Duodenal mucosa (tissue), 2 donors: ENCODE results near the gene KDM1A.

Experiments used
- H3K27ac ChIP-seq: one replicate; pipeline ENCODE4 v1.7.0; 2013; ENCODE audit warnings: low read depth, low read length
- H3K27me3 ChIP-seq, 2 donors: one replicate each; pipeline ENCODE4 v1.7.0; 2013; ENCODE audit warnings: low read length in 2 of 2, control low read depth in 1 of 2; ENCODE audit not compliant: insufficient read depth in 2 of 2, control insufficient read depth in 1 of 2
- H3K36me3 ChIP-seq, 2 donors: one replicate each; pipeline ENCODE4 v1.7.0; 2013; ENCODE audit warnings: low read length in 2 of 2, control low read depth in 1 of 2; ENCODE audit not compliant: insufficient read depth in 2 of 2, control insufficient read depth in 1 of 2
- H3K4me1 ChIP-seq, 2 donors: one replicate each; pipeline ENCODE4 v1.7.0; 2013; ENCODE audit warnings: low read length in 2 of 2, control low read depth in 1 of 2; ENCODE audit not compliant: insufficient read depth in 2 of 2, control insufficient read depth in 1 of 2
- H3K4me3 ChIP-seq, 2 donors: one replicate each; pipeline ENCODE4 v1.7.0; 2013; ENCODE audit warnings: low read length in 2 of 2, low read depth in 1 of 2
- H3K9ac ChIP-seq, 2 donors: one replicate each; pipeline ENCODE4 v1.7.0; 2013; ENCODE audit warnings: low read length in 2 of 2, low read depth in 1 of 2
- H3K9me3 ChIP-seq, 2 donors: one replicate each; pipeline ENCODE4 v1.7.0; 2013; ENCODE audit warnings: low read length in 2 of 2, control low read depth in 1 of 2; ENCODE audit not compliant: control insufficient read depth in 1 of 2

The KDM1A gene

DNA sequence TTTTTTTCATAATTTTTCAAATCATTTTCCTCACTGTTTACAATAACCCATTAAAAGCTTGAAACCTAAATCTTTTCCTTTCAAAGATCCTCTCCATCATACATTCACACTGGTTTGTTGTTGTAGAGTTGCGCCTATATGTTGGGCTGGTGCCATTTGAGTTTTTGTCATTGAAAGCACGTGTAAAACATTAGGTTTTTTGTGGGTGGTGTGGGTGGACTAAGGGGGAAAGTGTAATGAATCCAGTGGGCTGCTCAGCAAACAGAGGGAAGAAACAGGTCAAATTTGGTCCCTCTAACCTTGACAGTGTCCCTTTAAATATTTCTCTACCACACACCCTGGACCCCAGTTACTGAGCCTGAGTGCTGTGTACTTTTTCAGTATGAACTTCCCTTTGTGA is 46.8 kb downstream of the KDM1A start:
- H3K27me3 ChIP-seq: no peaks in the 10 kb centered on the region
- peaks cover 39 to 67% of the 10 kb centered on the region in 2 donors for H3K36me3 ChIP-seq
- no peak overlapping the region for H3K4me3 ChIP-seq
- H3K9me3 ChIP-seq: no peaks in the 10 kb centered on the region
- H3K9ac ChIP-seq: no peak overlapping the region
- H3K27ac ChIP-seq: no peak overlapping the region
- no peaks in the 10 kb centered on the region for H3K4me1 ChIP-seq

GRCh38 chr1:23069149-23069548 is 49.9 kb downstream of the KDM1A start:
- Histone ChIP-seq H3K4me1 (no peaks in the 10 kb centered on the region), H3K27ac (no peak overlapping the region), H3K9ac (no peak overlapping the region), H3K36me3 (peaks cover 34 to 72% of the 10 kb centered on the region in 2 donors), H3K4me3 (no peak overlapping the region), H3K9me3 (no peaks in the 10 kb centered on the region), H3K27me3 (no peaks in the 10 kb centered on the region)

- Histone ChIP-seq H3K27me3 (no peaks in the 10 kb centered on the region), H3K27ac (no peak overlapping the region), H3K4me1 (no peaks in the 10 kb centered on the region), H3K9ac (no peak overlapping the region), H3K9me3 (no peaks in the 10 kb centered on the region), H3K36me3 (peaks cover 29 to 66% of the 10 kb centered on the region in 2 donors), H3K4me3 (no peak overlapping the region)
Measured at GRCh38 chr1:23069675-23070074, 50.4 kb downstream of the KDM1A start.

GRCh38 chr1:23074012-23074411 is 54.7 kb downstream of the KDM1A start:
- H3K36me3 ChIP-seq: peaks cover 19 to 59% of the 10 kb centered on the region in 2 donors

DNA sequence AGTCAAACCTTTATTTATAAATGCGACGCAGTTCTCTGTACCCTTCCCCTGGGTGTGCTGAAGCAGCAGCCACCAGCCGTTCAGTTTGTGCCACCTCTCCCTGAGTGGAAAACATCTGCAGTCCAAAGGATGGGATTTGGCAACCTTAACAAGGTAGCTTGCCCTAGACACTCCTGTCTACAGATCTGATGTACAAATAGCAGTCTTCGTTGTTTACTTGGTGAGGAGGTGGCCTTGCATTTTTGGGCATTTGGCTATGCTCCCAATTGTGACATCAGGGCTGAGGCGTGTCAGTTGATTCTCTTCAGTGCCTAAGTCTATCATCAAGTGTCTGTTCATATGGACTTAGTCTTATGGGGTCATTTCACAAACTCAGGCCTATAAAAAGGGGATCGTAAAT is 59.8 kb downstream of the KDM1A start:
- H3K9me3 ChIP-seq: no peaks in the 10 kb centered on the region
- peaks cover 28 to 73% of the 10 kb centered on the region in 2 donors for H3K36me3 ChIP-seq
- no peaks in the 10 kb centered on the region for H3K4me1 ChIP-seq
- H3K27me3 ChIP-seq: no peaks in the 10 kb centered on the region
- no peak overlapping the region for H3K27ac ChIP-seq
- no peak overlapping the region for H3K4me3 ChIP-seq
- H3K9ac ChIP-seq: no peak overlapping the region

More at GRCh38 chr1:23074012-23074411, 54.7 kb downstream of the KDM1A start:
- Histone ChIP-seq H3K27ac (no peak overlapping the region), H3K9ac (no peak overlapping the region), H3K4me3 (no peak overlapping the region), H3K27me3 (no peaks in the 10 kb centered on the region), H3K4me1 (no peaks in the 10 kb centered on the region), H3K9me3 (no peaks in the 10 kb centered on the region)

- H3K9me3 ChIP-seq: no peaks in the 10 kb centered on the region
Measured at GRCh38 chr1:23080885-23081284, 61.6 kb downstream of the KDM1A start.

DNA sequence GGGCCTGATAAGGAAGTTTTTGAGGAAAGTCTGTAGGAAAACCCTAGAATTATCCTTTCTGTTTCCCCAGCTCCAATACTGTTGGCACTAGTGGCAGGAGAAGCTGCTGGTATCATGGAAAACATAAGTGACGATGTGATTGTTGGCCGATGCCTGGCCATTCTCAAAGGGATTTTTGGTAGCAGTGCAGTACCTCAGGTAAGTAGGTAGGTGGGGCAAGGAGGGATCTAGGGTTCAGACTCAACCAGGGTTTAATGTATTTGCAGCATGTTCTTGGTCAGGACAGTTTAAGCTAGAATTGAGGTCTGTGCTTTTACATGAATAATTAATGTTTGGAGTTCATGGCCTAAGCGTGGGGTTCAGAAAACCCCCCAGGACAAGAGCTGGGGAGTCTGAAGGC is 62.1 kb downstream of the KDM1A start:
- Histone ChIP-seq H3K27me3 (no peaks in the 10 kb centered on the region), H3K9me3 (no peaks in the 10 kb centered on the region), H3K27ac (no peak overlapping the region), H3K4me3 (no peak overlapping the region), H3K9ac (no peak overlapping the region), H3K4me1 (no peaks in the 10 kb centered on the region), H3K36me3 (peaks cover 32 to 93% of the 10 kb centered on the region in 2 donors)

More at GRCh38 chr1:23080885-23081284, 61.6 kb downstream of the KDM1A start:
- Histone ChIP-seq H3K4me3 (no peak overlapping the region), H3K4me1 (no peaks in the 10 kb centered on the region), H3K9ac (no peak overlapping the region), H3K27me3 (no peaks in the 10 kb centered on the region), H3K36me3 (peaks cover 32 to 89% of the 10 kb centered on the region in 2 donors), H3K27ac (no peak overlapping the region)

- no peak overlapping the region for H3K9ac ChIP-seq
- no peaks in the 10 kb centered on the region for H3K9me3 ChIP-seq
- no peak overlapping the region for H3K27ac ChIP-seq
- H3K27me3 ChIP-seq: no peaks in the 10 kb centered on the region
- H3K4me1 ChIP-seq: no peaks in the 10 kb centered on the region
- H3K4me3 ChIP-seq: no peak overlapping the region
- H3K36me3 ChIP-seq: peaks cover 41 to 95% of the 10 kb centered on the region in 2 donors
Measured at GRCh38 chr1:23083714-23084480, 64.6 kb downstream of the KDM1A start.

DNA sequence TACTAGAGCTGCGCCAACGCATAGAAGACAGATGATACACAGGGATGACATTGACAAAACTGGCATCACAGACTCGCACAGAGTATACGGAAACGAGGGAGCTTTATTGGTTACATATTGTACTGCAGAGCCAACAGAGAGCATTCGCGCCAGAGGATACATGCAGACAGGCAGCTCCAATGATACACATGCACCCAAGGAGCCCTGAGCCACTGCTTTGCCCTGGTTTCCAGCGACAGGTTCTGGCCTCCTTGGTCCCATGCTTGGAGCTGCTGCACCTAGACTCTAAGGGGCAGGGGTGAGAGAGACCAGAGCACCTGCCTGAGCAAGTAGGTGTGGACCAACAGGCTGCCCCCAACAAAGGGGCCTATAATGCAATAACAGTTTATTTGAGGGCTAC is 65.6 kb downstream of the KDM1A start:
- H3K9me3 ChIP-seq: no peaks in the 10 kb centered on the region
- no peak overlapping the region for H3K9ac ChIP-seq
- H3K27me3 ChIP-seq: no peaks in the 10 kb centered on the region
- peaks cover 34 to 90% of the 10 kb centered on the region in 2 donors for H3K36me3 ChIP-seq
- no peak overlapping the region for H3K4me3 ChIP-seq
- no peaks in the 10 kb centered on the region for H3K4me1 ChIP-seq
- H3K27ac ChIP-seq: no peak overlapping the region

- H3K36me3 ChIP-seq: peaks cover 28 to 90% of the 10 kb centered on the region in 2 donors
- H3K9me3 ChIP-seq: no peaks in the 10 kb centered on the region
- no peaks in the 10 kb centered on the region for H3K27me3 ChIP-seq
- no peak overlapping the region for H3K4me3 ChIP-seq
- H3K9ac ChIP-seq: no peak overlapping the region
- H3K4me1 ChIP-seq: no peaks in the 10 kb centered on the region
- H3K27ac ChIP-seq: no peak overlapping the region
Measured at GRCh38 chr1:23085696-23086095, 66.4 kb downstream of the KDM1A start.
